K562 (cell line): ENCODE data around the gene PPM1N. TPM values are rescaled to one million over a fixed set of nuclear protein-coding genes. Genes with fewer than 3 reads are reported as not detected.

Experiments used
- CXXC5 ChIP-seq: fragments of 250-450 bp; sonication (Bioruptor Pico); IDR thresholded peaks from 2 replicates; pipeline ENCODE4 v1.8.0; 2022; ENCODE audit warnings: inconsistent platforms, mild to moderate bottlenecking, moderate library complexity
- ELF1 ChIP-seq: fragments of 200-800 bp; sonication (Bioruptor generic); IDR thresholded peaks from 2 replicates; pipeline ENCODE4 v1.6.1; 2016; ENCODE audit warnings: missing genetic modification characterization, missing compliant biosample characterization
- GABPA ChIP-seq: fragments of 200-800 bp; sonication (Bioruptor generic); conservative IDR thresholded peaks from 2 replicates; pipeline ENCODE4 v1.6.1; 2016; ENCODE audit warnings: low read depth, missing genetic modification characterization, missing compliant biosample characterization
- HDAC1 ChIP-seq, 2 experiments: fragments of 450-650 bp; IDR thresholded peaks; 2 replicates each; pipeline ENCODE4 v1.6.1; 2016 to 2017; ENCODE audit warnings: inconsistent platforms in 1 of 2, mild to moderate bottlenecking in 1 of 2, moderate library complexity in 1 of 2
- MEF2D ChIP-seq: conservative IDR thresholded peaks from 2 replicates; pipeline ENCODE4 v1.6.1; 2016; ENCODE audit warnings: low read depth, missing genetic modification characterization, missing compliant biosample characterization
- PHB ChIP-seq: fragments of 250-450 bp; sonication (Bioruptor Pico); IDR thresholded peaks from 2 replicates; pipeline ENCODE4 v1.5.0; 2021
- SREBF2 ChIP-seq: sonication (generic); formaldehyde crosslinking; IDR thresholded peaks from 2 replicates; pipeline ENCODE4 v1.4.0; 2020; ENCODE audit warnings: mild to moderate bottlenecking, missing genetic modification reagents
- TEAD4 ChIP-seq, 2 experiments: sonication (generic) in 1 of 2; formaldehyde crosslinking in 1 of 2; IDR thresholded peaks; 2 replicates each; pipeline versions ENCODE4 v1.6.1 to v1.8.0; 2012 to 2022; ENCODE audit warnings: borderline replicate concordance in 1 of 2, inconsistent platforms in 1 of 2, low read length in 1 of 2, mild to moderate bottlenecking in 1 of 2, missing genetic modification reagents in 1 of 2
- ZC3H11A ChIP-seq: IDR thresholded peaks from 2 replicates; pipeline ENCODE4 v1.6.1; 2012; ENCODE audit warnings: low read depth, low read length, improper control_type of control experiment
- ZC3H4 ChIP-seq: sonication (generic); formaldehyde crosslinking; IDR thresholded peaks from 2 replicates; pipeline ENCODE4 v1.9.0; 2021; ENCODE audit warnings: missing genetic modification reagents, borderline replicate concordance
- ZNF124 ChIP-seq: sonication (generic); formaldehyde crosslinking; IDR thresholded peaks from 2 replicates; pipeline ENCODE4 v1.8.1; 2022; ENCODE audit warnings: missing genetic modification reagents
- polyA plus RNA-seq, 8 experiments: library from polyadenylated mRNA; depleted of rRNA in 4 of 8; stranded (reverse) in 5 of 8; unstranded in 3 of 8; fragments of >200 nt; fragmentation: Nextera tagmentation in 2 of 8; fragmentation: Illumina TruSeq in 1 of 8; extraction: Ambion mirVana in 2 of 8; extraction: Trizol in 1 of 8; gene quantifications; 2 replicates each; pipeline versions ENCODE4 v1.2.1 to v1.2.3, GENCODE V29; 2011 to 2014; ENCODE audit warnings: inconsistent platforms in 1 of 8, missing spikeins in 1 of 8
- total RNA-seq, 7 experiments: library from RNA; depleted of rRNA in 6 of 7; stranded (reverse); fragments of >200 nt in 6 of 7; fragmentation: Illumina TruSeq in 2 of 7; extraction: Trizol in 2 of 7; gene quantifications; 2 replicates each; pipeline versions ENCODE4 v1.2.1 to v1.2.3, GENCODE V29; 2011 to 2021; ENCODE audit warnings: low replicate concordance in 1 of 7
- TF ChIP-seq, protein P1 (sequence below): IDR thresholded peaks from 3 replicates; pipeline ENCODE4 v1.6.1; 2011; ENCODE audit warnings: borderline replicate concordance, mild to moderate bottlenecking, moderate library complexity; ENCODE audit not compliant: insufficient read length; ENCODE audit errors: extremely low read depth
- TF ChIP-seq, protein P2 (sequence below): fragments of 450-650 bp; IDR thresholded peaks from 2 replicates; pipeline ENCODE4 v1.6.1; 2018; ENCODE audit not compliant: partially characterized antibody
- TF ChIP-seq, protein P3 (sequence below): sonication (generic); formaldehyde crosslinking; IDR thresholded peaks from 2 replicates; pipeline ENCODE4 v1.8.0; 2022; ENCODE audit warnings: mild to moderate bottlenecking, low read depth, missing genetic modification reagents
- TF ChIP-seq, protein P4 (sequence below), 2 experiments: fragments of 450-650 bp; conservative IDR thresholded peaks; 2 replicates each; pipeline ENCODE4 v1.6.1; 2017; ENCODE audit warnings: mild to moderate bottlenecking in 2 of 2, moderate library complexity in 2 of 2

The PPM1N gene
- total and polyA plus RNA-seq, 9 of the 15 experiments (the other 6 are each of a cell fraction or from before 2014, with no cell fraction given): 4.5 to 15.6 (median 8.7) TPM

DNA sequence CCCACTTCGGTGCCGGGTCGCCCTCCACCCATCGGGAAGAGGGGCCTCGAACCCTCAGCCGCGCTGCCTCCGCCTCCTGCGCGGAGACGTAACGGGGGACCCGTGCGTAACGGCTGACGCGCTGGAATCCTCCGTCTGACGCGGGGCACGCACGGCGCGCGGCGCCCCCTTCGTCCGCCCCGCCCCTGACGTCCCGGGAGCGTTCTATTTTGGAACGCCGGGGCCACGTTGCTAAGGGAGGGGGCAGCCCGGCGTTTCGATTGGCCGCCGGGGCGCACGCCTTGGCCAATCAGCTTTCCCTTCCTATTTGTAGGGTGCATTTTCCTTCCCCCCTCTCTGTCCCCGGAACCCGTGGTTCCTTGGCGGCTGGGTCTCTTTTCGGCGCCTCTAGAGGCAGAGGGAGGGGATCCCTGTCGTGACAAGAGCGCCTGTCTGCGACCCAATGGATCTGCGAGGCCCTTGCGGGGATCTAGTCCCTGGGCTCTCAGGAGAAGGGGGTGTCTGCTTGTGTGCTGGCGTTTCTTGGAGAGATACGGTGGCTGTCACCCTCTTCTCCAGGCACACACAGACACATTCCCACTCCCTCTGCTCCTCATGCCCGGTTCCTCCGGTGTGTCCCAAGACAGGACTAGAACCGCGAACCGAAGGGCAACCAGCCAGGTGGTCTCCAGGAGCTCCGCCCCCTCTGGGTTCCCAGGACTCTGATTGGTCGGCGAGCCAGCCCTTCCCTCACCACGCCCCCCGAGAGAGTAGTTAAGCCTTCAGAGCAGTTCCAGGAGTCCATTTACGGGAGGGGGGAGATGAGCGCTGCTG, 28.9 kb upstream of the PPM1N start (continued):
- peak; percentile 39; the same call in 1 of the 2 replicates for TF ChIP-seq ELF1 (tag)
- no peak for TF ChIP-seq PHB (CRISPR knock-in tag)
- TF ChIP-seq GABPA (tag): no peak
- TF ChIP-seq MEF2D (tag): peak; percentile 64; the same call in 1 of the 2 replicates
- TF ChIP-seq TEAD4 (IDR thresholded peaks at IDR 0.05; ENCODE audit: low read length): no peak
- TF ChIP-seq TEAD4 (CRISPR knock-in tag; IDR thresholded peaks at IDR 0.05; ENCODE audit: borderline replicate concordance): no peak
- peak in 1 of 2 experiments; percentile 69; a peak in 2 of 4 replicates for TF ChIP-seq HDAC1 (IDR thresholded peaks at IDR 0.05)
- TF ChIP-seq, protein P1, sequence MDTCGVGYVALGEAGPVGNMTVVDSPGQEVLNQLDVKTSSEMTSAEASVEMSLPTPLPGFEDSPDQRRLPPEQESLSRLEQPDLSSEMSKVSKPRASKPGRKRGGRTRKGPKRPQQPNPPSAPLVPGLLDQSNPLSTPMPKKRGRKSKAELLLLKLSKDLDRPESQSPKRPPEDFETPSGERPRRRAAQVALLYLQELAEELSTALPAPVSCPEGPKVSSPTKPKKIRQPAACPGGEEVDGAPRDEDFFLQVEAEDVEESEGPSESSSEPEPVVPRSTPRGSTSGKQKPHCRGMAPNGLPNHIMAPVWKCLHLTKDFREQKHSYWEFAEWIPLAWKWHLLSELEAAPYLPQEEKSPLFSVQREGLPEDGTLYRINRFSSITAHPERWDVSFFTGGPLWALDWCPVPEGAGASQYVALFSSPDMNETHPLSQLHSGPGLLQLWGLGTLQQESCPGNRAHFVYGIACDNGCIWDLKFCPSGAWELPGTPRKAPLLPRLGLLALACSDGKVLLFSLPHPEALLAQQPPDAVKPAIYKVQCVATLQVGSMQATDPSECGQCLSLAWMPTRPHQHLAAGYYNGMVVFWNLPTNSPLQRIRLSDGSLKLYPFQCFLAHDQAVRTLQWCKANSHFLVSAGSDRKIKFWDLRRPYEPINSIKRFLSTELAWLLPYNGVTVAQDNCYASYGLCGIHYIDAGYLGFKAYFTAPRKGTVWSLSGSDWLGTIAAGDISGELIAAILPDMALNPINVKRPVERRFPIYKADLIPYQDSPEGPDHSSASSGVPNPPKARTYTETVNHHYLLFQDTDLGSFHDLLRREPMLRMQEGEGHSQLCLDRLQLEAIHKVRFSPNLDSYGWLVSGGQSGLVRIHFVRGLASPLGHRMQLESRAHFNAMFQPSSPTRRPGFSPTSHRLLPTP: peak; percentile 78
- TF ChIP-seq ZC3H4: peak; percentile 78
- TF ChIP-seq, protein P2, sequence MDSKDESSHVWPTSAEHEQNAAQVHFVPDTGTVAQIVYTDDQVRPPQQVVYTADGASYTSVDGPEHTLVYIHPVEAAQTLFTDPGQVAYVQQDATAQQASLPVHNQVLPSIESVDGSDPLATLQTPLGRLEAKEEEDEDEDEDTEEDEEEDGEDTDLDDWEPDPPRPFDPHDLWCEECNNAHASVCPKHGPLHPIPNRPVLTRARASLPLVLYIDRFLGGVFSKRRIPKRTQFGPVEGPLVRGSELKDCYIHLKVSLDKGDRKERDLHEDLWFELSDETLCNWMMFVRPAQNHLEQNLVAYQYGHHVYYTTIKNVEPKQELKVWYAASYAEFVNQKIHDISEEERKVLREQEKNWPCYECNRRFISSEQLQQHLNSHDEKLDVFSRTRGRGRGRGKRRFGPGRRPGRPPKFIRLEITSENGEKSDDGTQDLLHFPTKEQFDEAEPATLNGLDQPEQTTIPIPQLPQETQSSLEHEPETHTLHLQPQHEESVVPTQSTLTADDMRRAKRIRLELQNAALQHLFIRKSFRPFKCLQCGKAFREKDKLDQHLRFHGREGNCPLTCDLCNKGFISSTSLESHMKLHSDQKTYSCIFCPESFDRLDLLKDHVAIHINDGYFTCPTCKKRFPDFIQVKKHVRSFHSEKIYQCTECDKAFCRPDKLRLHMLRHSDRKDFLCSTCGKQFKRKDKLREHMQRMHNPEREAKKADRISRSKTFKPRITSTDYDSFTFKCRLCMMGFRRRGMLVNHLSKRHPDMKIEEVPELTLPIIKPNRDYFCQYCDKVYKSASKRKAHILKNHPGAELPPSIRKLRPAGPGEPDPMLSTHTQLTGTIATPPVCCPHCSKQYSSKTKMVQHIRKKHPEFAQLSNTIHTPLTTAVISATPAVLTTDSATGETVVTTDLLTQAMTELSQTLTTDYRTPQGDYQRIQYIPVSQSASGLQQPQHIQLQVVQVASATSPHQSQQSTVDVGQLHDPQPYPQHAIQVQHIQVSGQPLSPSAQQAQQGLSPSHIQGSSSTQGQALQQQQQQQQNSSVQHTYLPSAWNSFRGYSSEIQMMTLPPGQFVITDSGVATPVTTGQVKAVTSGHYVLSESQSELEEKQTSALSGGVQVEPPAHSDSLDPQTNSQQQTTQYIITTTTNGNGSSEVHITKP: peak; percentile 32
- no peak for TF ChIP-seq ZNF124
- TF ChIP-seq CXXC5 (CRISPR knock-in tag): peak; percentile 98
- TF ChIP-seq, protein P3, sequence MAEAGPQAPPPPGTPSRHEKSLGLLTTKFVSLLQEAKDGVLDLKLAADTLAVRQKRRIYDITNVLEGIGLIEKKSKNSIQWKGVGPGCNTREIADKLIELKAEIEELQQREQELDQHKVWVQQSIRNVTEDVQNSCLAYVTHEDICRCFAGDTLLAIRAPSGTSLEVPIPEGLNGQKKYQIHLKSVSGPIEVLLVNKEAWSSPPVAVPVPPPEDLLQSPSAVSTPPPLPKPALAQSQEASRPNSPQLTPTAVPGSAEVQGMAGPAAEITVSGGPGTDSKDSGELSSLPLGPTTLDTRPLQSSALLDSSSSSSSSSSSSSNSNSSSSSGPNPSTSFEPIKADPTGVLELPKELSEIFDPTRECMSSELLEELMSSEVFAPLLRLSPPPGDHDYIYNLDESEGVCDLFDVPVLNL (CRISPR knock-in tag): 0 out of 2 replicates have a peak, but pooled peaks have one; percentile 16
- TF ChIP-seq SREBF2 (CRISPR knock-in tag): 0 out of 2 replicates have a peak, but pooled peaks have one; percentile 73
- TF ChIP-seq ZC3H11A: no peak
- TF ChIP-seq, protein P4, sequence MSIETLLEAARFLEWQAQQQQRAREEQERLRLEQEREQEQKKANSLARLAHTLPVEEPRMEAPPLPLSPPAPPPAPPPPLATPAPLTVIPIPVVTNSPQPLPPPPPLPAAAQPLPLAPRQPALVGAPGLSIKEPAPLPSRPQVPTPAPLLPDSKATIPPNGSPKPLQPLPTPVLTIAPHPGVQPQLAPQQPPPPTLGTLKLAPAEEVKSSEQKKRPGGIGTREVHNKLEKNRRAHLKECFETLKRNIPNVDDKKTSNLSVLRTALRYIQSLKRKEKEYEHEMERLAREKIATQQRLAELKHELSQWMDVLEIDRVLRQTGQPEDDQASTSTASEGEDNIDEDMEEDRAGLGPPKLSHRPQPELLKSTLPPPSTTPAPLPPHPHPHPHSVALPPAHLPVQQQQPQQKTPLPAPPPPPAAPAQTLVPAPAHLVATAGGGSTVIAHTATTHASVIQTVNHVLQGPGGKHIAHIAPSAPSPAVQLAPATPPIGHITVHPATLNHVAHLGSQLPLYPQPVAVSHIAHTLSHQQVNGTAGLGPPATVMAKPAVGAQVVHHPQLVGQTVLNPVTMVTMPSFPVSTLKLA (conservative IDR thresholded peaks at IDR 0.05): peak; percentile 95 to 97
